EL (cell line): Measurements from ENCODE around the gene P2RX2.

Experiments
- DNase-seq: peaks from one replicate; pipeline ENCODE4 v3.0.0-alpha.2; 2016

Gene P2RX2

DNA sequence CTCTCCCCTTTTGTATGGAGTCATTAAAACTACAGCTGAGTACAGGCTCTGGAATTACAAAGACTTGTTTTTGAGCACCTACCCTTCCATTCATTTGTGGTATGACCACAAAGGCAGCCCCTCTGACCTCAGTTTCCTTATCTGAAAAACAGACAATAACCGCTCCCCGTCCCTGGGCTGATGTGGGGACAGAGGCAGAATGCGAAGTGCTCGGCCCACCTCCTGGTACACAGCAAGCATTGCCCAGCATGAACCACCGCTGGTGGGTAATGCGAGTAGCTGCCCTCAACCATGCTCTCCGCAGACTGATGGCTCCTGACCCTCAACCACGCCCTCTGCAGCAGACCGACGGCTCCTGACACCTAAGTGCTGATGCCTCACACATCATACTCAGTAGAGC is 22.4 kb downstream of the P2RX2 start:
- DNase-seq, result no peak

DNA sequence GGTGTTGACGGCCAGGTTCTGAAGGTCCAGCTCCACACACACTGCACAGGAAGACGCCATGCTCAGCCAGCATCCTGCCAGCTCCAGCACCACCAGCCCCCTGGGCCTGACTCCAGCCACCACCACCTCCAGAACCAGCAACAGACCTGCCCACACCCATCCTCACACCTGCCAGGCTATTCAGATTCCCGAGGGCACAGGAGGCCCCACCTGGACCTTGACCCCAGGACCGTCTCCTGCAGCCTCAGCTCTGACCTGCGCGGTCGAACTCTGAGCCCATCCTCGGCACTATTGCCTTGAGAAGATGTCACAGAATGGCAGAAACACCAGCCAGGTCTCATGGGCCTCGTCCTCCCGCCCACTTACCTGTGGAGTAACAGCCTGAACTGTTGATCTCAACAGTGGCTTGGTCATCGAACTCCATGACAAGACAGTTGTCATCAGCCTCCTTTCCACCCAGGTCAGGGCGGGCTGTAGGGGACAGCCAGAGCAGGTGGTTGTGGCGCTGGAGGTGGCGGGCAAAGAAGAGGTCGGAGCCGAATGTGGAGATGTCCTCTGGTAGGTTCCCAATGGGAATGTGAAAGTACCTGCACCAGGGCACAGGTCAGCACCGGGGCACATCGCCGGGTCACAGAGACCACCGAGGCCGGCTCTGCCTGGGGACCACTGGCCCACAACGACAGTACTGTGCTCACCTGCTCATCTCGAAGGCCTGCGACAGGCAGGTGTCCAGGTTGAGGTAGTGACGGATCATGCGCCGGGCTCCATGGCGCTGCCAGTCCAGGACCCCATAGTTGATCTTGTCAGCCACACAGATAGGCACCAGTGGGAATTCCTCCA is 23.5 kb downstream of the P2RX2 start:
- no peak for DNase-seq

DNA sequence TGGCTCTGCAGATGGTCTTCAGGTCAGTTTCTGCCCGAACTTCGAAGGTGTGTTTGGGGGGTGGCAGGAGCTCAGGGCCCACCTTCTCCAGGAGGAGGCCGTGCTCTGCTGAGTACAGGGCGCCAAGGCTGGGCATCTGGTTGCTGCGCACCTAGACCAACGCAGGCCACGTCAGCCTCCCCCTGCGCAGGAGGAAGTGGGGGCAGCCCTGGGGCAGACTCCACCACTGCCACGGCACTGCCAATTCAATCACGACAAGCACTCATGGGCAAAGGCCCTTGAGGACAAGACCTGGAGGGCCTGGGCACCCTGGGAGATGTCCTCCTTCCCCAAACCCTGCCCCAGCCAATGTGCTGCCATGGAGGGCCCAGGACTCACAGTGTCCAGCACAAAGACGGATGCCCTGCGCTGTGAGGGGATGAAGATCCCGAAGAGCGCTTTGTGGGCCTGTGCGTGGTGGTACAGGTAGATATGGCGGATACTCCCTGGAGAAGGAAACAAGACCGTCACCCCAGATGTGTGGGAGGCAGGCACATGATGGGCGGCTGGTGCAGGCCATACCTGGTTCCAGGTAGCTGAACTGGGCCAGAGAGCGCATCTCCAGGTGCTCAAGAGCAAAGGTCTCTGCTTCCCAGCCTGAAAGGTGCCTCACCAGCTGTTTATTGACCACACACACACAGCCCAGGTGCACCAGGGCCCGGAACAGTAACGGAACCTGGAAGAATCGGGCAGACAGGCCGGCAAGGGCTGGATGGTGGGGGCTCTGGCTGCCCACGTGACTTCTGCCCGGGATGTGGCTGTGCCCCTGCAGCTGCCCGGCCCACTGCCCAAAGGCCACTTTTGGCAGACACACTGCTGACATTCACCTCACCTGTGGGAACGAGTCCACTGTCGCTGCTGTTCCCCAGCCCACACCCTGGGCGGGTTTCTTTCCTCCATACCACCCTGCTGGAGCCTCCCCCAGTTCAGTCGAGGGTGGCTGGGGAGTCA is 24.6 kb downstream of the P2RX2 start:
- DNase-seq, result no peak

DNA sequence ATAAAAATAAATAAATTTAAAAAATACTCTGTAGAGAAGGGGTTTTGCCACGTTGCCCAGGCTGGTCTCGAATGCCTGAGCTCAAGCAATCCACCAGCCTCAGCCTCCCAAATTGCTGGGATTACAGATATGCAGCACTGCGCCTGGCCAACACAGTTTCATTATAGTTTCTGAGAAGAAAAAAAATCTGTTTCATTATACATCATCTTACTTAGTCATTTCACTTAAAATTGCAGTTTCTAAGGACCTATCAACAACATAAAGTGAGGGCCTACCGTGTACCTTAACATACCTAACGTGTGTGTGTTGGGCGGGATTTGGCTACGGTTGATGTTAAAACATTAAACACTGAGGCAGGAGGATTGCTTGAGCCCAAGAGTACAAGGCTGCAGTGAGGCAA is 28.3 kb downstream of the P2RX2 start:
- no peak for DNase-seq

DNA sequence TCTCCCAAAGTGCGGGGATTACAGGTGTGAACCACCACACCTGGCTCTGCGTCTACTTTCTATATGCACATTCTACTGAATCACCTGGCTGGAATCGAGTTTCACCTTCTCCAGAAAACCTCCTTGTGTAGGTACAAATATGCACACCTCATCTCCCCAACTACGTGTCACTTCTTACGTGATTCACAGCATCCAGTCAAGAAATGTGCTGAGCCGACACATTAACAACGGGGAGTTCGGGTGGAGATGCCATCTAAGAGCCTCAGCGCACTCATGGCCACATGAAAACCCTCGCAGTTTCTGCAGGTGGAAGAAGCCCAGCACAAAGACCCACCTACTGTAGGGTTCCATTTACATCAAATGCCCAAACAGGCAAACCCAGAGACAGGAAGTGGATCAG is 29.3 kb downstream of the P2RX2 start:
- no peak for DNase-seq

DNA sequence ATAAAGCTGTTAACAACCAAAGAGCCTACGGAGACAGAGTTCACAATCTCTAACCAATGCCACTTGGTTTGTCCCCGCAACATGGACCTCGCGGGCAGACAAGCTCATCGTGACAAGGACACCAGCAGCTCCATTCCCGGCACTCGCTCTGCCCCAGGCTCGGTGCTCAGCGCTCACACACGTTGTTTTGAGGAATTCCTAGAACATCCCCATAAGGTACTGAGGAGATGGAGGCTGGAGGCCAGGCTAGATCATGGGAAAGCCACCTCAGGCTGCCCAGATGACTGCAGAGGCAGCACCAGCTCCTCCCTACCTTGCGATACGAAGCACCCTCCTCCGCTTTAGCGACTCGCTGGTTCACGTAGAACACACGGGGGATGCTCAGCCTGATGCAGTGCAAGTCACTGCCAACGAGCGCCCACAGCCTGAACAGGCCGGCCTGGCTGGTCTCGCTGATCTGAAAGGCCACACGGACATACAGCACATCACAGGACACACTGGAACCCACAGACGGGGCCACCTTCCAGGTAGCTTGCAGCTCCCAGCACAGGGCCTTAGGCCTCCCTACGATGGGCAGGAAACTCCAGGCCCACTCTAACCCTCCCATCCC is 30.1 kb downstream of the P2RX2 start:
- DNase-seq, result no peak

DNA sequence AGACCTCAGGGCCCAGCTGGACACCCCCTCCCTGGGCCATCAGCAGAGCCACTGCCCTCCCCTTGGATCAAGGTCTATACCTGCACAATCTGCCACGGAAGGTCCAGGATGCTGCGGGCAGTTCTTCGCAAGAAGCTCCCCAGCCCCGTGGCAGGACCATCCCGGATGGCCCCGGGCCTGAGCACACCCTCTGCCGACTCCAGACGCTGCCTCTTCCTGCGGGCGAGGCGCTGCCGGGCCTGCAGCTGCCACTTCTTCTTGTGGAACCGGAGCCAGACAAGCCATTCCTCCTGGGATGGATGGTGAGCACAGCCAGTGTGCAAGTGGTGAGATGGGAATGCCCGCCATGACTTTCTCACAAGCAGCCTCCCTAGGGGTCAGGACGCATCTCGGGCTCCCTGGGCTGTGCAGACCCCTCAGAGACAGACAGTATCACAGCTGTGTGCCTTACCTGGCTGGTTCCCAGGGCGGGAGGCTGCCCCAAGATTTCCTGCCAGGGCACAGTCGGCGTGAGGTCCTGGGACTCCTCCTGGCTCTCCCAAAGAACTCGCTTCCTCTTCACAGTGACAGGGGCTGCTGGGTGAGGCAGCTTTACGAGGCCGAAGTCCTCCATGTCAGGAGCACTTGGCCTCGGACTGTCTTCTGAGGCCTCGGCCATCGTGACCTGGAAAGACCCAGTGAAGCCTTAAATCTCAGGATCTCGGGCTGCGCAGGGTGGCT is 30.8 kb downstream of the P2RX2 start:
- no peak for DNase-seq

DNA sequence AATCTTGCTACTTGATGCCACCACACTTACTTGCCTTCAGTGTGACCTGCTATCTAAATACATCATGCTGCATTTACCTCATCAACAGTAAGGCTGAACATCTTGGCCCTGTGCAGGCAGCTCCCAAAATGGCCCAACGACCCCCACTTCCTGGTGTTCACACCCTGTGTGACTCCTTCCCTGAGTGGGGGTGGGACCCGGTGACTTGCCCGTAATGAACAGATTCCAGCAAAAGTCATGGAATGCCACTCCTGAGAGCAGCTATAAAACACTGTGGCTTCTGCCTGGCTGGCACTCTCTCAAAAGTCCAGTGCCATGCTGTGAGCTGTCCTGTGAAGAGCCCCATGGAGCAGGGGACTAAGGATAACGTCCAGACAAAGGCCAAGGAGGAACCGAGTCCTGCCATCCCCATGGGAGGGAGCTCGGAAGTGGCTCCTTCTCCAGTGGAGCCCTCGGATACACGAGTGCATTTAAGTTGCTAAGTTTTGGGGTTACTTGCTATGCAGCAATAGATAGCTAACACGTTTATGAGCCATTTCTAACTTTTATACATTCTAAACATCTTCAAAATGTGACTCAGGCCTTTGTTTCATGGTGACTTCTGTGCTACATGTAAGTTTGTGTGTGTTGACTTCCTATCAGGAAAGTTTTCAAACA is 33.0 kb downstream of the P2RX2 start:
- no peak for DNase-seq

DNA sequence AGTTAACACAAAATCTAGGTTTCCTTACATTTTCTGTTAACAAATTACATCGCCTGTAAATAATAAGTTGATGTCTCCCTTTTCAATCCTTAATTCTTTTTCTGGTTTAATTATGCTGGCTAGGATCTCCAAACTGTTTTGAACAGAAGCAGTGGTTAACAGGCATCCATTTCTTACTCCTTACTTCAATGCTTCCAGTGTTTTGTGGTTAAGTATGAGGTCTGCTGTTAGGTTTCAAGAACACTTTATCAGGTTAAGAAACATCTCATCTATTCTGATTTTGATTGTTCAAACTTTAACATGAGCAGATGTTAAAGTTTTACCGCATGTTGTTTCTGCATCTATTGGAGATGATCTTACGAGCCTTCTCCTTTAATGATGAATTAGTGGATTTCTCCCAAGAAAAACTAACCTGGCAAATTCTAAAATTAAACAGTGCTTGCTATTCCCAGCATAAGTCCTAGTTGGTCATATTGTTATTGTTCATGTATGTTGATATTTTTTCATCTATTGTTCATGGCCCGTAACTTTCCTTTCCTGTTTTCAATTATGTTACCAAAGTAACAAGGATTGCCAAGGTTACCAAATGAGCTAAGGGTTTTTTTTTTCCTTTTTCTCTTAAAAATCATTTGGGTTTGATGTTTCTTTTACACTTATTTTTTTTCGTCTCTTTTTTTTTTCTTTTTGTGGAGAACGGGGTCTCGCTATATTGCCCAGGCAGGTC is 35.2 kb downstream of the P2RX2 start:
- no peak for DNase-seq

DNA sequence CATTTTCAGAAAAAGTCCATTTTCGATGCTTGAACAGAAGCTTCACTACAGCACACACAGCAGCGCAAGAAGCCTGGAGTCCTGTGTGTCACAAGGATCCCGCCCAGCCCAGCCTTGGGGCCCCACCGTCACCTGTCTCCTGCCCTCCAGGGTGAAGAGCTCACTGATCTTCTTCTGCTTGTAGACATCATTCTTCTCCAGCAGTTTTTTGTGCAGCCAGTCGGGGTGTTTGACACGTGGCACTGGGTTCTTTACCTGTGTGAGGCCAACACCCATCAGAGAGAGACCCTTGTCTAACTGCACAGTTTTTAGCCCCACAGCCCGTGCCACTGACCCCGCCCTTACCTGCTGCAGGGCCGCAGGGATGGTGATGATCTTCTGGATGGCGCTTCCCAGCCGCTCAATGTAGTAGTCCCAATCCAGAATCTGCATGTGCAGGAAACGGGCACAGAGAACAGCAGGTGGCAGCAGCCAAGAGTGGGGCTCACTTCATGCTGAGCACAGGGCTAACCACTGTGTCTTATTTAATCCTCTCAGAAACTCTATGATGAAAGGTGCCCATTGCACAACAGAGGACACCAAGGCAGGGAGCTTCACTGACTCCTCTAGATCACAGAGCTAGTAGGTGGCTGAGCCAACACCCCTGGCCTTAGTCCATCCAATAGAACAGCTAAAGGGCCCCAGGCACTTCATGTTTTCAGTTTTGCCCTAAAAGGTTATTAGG is 38.6 kb downstream of the P2RX2 start:
- no peak for DNase-seq

DNA sequence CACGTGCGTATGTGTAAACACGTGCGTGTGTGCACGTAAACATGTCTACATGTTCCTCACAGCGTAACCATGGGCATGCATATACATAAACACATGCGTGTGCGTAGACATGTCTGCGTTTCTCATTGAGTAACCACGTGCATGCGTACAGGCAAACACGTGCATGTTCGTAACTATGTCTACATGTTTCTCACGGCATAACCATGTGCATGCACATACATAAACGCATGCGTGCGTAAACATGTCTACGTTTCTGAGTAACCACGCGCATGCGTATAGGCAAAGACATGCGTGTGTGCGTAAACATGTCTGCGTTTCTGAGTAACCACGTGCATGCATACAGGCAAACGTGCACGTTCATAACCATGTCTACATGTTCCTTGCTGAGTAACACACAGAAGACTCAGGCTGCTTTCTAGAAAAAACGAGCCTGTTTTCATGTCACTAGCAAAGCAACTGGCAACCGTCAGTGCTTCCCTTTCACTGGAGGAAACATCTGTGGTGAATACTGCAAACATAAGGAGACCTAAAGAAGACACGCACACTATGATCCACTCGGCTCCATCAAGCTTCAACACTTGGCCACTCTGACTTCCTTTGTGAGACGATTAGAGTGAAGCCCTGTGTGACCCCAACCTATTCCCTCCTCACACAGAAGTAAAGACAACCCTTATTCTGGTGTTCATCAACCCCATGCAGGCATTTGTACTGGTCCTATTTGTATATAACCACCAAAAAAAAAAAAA is 39.7 kb downstream of the P2RX2 start:
- no peak for DNase-seq

DNA sequence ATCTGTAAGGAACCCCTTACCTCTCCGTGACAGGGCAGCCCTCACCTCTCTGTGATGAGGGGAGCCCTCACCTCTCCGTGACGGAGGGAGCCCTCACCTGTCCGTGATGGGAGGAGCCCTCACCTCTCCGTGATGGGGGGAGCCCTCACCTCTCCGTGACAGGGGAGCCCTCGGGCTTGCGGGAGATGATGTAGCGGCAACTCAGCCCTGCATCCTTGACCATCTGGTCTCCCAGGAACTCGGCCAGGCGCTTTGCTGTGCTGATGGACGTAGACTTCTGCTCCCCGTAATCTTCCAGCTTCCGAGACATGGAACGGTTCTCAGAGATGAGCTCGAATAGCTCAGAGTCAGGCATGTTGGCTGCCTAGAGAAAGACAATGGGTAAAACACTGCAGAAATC is 40.6 kb downstream of the P2RX2 start:
- no peak for DNase-seq

DNA sequence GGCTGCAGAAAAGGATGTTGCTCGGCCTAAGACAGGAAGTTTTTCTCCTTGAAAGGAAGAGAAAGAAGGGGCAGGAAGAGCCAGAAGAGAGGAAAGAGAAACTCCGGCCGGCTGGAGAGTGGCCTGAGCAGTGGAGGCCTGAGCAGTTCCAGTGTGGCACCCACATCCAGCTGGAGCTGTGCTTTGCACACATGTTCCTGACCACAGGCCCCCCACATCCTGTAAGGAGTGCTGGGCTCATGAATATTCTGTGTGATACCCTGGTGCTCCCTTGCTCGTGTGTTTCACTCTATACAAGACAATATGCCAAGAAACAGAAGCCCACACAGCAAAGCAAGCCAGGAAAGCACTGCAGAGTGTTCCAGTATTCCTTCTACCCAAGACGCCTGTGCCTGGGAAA is 41.5 kb downstream of the P2RX2 start:
- DNase-seq, result no peak

DNA sequence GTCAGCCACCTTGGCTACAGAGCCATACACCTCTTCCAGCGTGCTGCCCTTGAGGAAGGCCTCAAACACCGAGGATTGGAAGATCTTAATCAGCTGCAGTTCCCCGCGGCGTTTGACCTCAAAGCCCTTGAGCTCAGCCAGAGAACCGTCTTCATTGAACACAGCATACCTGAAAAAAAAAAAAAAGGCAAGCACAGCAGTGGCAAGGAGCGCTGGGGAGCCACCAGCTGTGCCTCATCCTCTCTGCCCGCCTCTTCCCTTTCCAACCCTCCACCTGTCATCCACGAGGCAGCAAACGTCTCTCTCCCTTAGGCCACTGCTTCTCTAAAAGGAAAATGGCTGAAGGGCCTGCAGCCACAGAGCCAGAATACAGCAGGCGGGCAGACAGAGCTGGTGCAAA is 42.4 kb downstream of the P2RX2 start:
- DNase-seq, result no peak

DNA sequence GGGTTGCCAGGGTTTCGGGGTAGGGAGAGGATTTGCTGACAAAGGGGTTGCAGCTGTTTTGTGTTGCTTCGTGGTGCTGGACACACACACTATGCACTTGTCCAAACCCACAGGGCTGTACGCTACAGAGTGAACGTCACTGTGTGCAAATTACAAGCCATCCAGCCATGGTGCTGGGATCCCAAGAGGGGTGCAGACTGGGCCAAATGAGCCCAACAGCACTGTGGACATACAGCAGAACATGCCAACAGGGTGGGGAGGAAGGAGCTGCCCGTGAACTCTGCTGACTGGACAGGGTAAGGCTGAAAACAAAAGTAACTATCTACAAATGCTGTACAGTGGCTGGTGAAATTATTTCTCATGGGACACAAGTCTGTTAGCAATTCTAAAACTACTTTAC is 43.4 kb downstream of the P2RX2 start:
- DNase-seq, result no peak

DNA sequence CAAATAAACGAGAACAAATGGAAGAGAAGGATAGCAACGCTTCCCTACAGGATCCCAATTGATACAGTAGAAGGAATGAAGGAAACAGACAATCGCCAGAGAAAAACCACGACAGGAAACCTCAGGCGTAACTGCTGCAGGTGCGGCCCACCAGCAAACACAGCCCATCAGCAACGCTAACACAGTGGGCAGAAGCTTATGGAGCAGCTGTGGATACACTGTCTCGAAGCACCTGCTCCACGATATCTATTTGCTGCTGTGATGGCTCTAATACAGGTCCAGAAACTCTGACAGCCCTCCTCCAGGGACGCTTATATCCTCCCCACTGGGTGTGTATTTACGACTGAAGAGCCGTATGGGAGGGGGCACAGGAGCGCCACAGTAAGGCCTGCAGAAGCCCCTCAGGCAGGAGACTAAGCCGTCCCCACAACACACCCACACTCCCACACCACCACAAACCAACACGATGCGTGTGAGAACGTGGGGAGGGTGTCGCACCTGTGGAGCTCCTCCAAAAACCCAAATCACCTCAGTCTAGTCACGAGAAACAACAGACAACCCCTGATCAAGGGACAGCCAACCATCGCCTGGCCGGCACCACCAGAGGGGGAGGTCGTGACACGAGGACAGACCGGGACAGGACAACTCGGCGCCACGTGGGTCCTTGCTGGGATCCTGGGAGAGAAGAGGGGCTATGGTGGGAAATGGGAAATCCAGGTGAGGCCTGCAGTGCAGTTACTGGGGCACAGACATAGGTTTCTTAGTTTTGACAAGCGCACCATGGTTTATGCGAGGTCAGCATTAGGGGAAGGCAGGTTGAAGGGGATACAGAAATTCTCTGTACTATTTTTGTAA is 44.6 kb downstream of the P2RX2 start:
- no peak for DNase-seq

DNA sequence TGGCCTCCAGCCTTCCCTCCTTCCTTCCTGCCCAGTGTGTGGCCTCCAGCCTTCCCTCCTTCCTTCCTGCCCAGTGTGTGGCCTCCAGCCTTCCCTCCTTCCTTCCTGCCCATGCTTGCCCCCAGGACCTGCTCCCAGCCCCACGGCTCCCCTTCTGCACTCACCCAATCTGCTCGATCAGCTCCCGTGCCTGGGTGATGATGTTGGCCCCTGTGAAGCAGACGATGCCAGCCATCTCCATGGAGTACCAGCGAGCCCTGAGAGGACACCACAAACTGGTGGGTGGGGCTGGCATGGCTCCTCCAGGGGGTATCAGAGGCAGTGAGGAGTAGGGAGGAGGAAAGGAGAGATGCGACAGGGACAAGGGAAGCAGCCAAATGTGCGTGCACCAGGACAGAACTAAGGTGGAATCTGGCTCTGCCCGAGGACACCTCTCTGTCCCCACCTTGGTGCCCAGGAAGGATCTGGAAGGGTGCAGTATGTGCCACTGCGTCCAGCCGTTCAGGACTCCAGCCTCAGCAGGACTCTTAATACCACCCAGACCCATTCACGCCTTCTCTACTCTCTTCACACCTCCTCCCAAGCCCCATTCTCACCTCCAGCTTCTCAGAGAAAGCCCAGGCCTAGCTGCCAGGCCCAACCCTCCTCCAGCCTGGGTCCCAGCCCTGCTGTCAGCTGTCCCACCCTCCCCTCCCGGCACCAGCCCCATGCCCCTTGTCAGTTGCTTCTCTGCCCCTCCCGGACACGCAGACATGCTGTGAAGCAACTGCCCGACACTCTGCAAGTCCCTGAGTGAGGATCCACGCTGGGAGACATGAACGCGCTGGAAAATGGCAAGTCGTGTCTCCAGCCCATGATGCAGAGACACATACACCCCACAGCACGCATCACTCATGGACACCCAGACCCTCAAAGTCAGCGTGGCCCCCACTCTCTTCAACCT is 45.9 kb downstream of the P2RX2 start:
- no peak for DNase-seq

DNA sequence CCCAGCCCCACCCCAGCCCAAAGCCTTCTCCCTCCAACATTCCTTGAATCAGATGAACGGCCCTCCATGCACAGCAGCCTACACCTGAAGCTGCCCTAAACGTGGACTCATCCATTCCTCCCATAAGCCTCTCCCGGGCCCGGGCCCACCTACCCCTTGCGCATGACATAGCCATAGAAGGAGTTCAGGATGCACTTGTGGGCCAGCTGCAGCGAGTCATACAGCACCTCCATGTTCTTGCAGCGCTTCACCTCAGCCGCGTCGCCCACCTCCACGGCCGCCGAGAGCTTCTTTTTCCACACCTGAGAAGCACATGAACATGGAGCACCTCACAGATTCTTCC is 46.5 kb downstream of the P2RX2 start:
- DNase-seq, result no peak
